Cortex of kidney (tissue), 1 donor: ENCODE results near the gene GNGT2.

ENCODE experiments used
- DNase-seq: peaks from one replicate; lab custom pipeline; 2025; lab: John Stamatoyannopoulos, UW

GNGT2 gene

DNA sequence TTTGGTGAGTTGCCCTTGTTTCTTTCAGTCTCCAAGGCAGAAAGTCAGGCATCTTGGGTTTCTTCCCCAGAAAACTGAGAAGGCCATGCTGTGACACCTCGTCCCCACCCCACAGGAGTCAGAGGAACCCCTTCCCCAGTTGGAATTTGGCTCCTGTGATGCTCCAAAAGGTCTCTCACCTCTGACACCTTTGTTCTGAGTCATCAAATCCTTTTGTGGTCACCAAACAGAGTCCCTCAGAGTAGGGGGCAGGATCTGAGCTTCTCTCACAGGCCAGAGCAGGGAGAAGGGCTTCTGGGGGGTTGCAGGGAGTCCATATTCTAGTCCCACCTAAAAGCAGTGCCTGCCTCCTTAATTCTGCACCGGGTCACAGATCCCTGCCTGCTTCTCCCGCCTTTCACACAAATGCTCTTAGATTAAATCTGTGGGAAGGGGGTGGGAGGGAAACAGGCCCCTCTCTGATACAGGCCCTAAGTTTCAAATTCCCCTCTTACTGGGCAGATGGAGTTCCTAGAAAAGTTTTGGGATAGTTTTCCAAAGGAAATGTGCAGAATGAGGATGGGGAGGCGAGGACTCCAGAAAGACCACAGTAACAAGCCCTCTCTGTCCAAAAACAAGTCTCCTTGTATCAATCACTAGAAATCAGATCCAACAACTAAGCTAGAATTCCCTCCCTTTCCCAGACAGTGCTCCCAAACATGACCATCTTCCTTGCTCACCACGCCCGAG lies 18.9 kb upstream of the GNGT2 start:
- no peak for DNase-seq

DNA sequence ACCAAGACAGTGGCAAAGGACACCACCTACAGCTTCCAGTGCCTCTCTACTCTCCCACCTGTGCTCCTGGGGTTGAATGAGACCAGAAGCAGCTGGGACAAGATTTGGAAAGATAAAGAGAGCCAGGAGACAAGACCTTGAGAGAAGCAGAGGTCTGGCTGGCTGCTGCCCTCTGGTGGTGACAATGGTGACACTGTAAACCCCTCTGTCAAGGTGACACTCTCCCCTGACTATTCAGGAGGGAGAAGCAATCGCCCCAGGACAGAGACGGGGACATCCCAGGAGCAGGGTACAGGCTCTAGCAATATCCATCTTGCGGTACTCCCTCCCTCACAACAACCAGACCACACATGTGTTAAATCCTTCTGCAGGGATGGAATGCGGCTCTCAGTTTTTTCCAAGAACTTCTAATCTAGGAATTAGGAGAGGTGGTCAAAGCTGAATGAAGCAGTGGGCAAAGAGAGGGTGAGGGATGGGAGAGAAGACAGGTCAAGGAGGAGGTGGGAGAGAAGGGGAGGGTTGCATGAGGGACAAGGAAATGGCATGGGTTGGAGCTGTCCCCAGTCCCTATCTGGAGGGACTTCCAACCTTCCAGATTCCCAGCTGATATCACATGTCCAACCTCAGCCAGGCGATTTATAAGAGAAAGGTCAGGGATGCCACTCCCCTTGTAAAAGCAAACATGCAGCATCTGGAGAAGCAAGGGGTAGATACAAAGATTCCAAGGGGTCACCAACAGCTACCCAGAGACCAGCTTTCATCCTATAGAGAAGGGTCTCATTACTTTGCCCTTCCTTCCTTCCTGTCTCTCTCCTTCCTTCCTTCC lies 17.3 kb upstream of the GNGT2 start:
- no peak for DNase-seq

DNA sequence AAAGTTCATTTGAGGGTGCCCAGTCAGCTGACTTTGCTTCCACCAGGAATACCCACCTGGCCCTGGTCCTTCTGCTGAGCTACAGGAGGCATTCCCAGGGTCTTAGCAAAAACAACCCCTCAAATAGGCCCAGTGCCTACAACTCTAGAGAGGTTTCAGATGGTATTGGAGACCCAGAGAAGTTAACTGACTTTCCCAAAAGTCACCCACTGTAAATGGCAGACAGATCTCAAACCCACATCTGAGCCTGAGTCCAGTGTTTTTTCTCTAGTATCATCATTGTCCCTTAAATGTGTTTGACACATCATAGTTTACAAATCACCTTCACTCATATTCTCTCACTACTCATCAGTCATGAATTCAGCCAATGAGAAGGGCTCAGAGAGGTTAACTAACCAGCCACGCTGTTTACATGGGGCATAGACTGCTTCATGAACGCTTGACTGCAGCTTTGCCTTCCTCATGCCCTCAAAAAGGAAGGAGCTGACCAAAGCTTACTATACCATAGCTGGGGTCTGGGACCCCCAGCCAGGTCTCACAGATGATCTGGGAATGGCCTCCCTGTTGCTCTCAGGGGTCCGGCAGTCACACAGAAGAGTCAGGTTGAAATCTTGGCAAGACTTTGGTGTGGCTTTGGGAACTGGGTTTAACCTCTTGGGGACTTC lies 16.5 kb upstream of the GNGT2 start:
- no peak for DNase-seq

DNA sequence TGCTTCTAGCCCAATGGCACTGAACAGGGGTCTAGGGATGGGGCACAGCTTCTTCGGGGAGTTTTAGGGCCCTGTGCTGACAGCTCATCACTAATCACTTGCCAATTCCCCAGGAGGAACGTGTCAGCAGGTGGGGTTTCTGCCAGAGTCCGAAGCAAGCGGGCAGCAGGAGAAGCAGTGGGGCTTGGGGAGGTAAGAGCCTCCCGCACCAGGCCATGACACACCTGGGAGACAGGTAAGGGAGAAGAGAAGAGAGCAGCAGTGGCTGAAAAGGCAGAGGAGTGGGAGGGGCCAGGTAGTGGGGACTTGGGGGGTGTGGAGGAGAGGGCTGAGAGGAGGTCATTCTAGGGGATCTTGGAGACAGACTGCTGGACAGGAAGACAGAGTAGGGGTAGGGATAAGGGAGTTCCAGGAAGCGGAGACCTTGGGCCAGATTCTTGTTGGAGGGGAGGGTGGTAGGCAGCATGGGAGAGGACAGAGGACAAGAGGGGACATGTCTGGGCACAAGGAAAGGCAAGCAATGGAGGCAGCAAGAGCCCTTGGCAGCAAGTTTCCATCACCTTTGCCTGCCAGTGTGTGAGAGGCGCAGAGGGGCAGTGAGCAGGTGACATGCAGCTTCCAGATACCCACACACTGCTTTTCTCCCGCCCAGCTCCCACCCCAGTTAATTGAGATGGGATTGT lies 15.3 kb upstream of the GNGT2 start:
- no peak for DNase-seq

DNA sequence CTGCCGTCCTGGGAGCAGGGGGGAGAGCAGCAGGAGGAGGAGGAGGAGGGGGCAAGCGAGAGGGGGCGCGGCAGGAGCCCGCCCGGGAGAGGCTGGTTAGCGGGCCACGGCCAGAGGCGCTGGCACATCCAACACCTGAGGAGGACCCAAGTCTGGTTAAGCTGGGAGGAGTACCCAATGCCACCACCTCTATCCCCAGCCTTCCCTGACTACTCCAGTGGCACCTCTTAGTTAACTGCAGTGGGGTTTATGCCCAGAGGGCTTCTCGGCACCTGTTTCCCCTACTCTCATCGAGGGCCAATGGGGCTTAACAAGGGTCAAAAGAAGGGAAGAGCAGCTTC lies 14.6 kb upstream of the GNGT2 start:
- DNase-seq: no peak

DNA sequence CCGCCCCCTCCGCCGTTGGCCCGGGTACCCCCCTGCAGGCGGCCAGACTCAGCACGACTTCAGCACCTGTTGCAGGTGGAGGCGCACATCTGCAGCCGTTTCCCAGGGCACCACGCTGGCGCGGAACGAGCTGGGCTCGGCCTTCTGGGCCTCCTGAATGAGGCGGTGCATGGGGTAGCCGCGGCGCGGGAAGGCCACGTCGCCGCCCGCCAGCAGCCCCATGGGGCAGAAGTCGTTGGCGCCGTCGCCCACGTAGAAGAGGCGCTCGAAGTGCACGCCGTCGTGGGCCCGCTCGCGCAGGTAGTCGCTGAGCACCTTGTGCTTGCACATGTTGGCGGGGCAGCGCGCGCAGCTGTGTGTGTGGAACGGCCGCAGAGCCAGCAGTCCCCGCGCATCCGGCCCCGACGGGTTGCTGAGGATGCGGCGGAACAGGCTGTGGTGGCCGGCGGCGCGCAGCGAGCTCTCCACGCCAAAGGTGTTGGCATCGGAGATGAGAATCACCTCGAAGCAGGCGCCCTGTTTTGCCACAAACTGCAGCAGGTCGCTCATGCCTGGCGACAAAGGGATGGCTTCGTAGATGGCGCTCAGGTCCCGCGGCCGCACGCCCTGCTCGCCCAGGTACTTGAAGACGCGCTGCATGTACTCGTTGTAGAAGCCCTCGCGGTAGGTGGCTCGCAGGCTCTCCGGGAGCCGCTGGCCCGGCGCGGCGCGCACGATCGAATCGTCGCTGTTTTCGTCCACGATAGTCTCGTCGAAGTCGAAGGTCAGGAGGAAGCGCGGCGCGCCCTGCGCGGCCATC lies 14.0 kb upstream of the GNGT2 start:
- DNase-seq: no peak

DNA sequence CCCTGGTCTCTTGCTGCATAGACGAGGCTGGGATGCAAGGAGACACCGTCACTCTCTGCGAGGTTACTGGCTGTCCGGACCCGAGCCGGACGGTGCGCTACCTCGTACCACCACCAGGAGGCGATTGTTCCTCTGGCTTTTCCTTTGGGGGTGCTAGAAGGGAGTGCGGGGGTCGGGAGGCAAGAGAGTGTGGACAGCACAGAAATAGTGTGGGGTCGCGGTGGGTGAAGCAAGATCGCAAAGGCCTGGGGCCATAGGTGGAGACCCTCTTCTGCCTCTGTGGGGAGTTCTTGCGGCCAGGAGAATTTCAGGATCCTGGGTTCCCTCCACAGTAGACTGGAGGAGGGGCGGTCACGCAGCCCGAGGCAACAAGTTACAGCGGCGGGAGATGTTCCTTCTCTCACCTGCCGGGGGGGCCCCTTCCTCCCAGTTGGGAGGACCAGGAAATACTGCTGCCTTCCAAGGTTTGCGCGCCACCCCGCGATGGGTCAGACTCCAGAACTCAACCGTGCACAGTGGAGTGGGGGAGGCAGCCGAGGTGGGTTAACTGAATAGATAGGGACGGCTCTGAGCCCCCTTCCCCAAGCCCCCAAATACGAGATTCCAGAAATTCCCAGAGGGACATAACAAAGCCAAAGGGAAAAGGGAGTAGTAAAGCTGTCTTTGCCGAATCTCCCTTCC lies 13.3 kb upstream of the GNGT2 start:
- no peak for DNase-seq

DNA sequence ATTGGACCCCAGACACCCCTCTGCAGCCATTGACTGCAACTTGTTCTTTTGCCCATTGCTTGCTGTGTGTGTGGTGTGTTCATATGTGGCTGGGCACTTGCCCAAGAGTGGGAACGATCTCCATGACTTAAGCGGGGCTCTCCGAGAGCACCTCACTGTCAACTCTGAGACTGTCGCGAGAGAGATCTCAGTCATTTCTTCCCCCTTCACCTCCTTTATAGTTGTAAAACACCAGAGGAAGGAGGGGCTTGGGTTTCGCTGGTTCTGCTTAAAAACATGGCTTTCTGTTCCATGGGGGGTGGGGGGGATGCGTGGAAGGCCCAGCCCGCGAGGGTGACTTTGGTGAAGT lies 12.8 kb upstream of the GNGT2 start:
- no peak for DNase-seq

DNA sequence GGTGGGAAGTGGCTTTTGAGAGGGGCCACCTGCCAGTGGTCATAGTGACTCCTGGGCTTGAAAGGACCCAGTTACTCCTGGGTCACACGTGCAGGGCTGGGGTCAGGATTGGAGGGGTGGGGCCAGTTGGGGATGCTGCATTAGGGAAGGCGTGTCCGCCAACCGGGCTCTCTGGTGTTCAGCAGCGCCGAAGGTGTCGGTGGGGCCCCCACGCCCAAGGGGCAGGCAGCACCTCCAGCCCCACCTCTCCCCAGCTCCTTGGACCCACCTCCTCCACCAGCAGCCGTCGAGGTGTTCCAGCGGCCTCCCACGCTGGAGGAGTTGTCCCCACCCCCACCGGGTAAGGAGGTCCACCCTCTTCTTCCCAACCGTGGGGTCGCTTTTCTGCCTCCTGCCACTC lies 9.6 kb upstream of the GNGT2 start:
- DNase-seq: no peak

DNA sequence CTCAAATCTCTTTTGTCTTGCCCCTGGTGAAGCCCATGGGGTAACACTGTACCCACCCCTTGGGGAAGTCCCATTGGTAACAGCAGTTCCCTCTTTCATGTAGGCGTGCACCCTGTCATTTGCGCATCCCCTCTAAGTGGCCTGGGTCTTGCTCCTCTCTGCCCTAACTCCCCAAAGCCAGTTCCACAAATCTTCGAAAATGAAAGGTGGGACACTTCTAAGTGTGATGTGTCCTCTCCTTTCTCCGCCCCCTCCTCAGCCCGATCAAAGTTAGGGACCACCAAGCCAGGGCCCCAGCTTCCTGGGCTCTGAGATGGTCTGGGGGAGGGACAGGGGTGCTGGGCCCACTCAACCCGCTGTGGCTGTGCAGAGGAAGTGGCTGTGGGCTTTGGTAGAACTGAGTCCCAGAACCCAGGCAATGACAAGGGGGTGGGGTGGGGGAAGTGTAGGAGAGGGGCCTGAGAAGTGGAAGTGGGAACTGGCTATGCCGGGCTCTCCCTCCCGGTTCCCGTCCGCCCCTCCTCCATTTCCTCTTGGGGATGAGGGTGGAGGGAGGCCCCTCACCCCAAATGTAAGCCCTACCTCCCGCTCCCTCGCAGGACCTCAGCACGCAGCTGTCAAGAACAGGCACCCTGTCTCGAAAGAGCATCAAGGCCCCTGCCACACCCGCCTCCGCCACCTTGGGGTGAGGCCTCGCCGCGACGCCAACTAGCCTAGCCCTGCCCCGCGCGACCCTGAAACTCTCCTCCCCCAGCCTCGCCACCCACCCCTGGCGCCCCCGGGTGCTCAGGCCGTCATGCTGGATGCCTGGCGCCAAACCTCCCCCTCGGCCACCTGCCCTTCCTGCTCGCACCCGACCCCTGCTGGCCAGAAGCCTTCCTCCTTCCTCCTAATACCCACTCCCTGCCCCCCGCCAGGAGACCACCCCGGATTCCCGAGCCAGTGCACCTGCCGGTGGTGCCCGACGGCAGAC lies 8.9 kb upstream of the GNGT2 start:
- DNase-seq: no peak

DNA sequence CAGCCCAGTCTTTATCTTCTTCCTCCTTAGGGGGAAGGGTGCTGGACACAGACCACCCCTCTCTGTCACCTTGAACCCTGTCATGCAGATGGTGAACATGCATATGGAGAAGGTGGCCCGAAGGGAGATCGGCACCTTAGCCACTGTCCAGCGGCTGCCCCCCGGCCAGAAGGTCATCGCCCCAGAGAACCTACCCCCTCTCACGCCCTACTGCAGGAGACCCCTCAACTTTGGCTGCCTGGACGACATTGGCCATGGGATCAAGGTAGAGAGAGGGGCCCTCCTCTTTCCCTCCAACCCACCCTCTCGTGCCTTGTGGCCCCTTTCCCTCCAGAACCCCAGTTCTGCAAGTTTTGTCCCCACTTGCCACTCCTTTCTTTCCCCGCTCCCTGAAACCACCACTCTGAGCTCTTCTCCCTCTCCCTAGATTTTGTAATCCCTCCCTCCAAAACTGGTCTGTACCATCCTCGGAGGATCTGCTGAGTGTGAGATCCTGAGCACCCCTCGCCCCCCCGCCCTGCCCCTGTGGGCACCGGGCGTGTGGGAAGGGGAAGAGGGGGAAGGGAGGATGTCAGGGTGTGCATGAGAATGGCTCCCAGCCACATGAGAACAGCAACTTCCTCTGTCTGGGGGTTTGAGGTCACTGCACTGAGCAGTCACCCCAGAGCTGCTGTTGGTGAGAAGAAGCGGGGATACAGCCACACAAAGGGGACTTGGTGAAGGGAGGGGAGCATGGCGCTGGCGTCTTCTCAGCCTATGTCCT lies 7.5 kb upstream of the GNGT2 start:
- no peak for DNase-seq

DNA sequence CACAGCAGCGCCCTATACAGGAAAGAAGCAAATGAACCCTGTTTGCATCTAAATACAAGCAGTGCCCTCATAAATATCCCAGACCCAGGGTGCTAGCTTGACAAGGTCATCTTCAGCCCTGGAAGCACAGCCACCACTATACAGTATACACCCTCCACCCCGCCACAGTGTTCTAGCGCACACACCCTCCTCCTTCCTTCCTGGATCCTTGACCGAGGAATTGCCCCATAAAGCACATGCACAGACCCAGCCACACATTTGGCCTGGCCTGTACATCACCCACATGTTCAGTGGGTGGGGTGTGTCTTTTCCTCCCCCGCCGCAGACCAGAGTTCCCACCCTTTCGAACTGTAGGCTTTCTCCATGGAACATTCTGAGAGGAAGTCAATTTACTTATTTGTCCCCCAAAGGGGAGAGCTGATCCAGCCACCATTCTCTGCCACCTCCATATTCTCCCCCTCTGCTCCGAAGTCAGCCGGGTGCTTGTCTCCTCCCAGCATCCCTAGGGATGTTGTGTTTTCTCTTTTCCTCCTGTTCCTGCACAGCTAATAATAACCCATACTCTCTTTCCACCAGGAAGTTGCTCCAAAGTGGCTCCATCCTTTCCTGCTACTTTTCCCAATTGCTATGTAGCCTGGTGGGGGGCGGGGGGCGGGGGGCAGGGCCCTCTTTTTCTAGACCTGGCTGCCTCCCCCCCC lies 6.7 kb upstream of the GNGT2 start:
- DNase-seq: no peak

DNA sequence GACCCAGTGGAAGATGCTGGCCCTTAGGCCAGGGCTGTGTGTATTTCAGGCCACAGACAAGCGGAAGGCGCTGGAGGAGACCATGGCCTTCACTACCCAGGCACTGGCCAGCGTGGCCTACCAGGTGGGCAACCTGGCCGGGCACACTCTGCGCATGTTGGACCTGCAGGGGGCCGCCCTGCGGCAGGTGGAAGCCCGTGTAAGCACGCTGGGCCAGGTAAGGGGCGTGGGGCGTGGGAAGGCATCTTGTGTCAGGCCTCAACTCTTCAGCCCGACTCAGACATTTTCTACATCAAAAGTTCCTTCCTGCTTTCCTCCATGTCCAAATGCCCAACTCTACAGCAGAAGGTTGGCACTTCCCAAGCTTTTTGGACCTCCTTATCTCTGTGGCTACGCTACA lies 6.1 kb upstream of the GNGT2 start:
- DNase-seq: no peak

DNA sequence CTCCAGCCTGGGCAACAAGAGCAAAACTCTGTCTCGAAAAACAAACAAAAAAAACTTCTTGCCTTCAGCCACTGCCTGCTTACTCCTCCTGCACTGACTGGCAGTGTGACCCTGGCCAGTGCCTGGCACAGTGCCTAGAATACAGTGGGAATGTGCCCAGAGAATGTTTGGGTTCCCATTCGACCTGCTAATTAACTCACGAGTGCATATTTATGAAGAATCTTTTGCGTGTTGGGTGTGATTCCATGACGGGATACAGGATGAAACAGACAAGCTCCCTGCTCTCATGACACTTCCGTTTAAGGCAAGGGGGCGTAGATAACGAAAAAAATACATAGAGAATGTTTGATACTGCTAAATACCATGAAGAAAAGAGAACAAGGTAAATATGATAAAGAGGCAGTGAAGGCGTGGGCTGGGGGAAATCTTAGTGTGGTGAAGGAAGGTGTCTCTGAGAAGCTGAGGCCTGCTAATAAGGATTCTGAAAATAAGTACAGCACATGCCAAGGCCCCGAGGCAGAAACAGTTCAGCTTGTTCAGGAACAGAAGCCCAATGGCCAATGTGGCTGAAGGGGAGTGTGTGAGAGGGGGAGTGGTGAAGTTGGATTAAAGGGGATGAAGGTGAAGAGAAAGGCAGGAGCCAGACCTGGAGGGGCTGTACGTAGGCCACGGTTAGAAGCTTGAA lies 4.4 kb upstream of the GNGT2 start:
- DNase-seq: no peak

DNA sequence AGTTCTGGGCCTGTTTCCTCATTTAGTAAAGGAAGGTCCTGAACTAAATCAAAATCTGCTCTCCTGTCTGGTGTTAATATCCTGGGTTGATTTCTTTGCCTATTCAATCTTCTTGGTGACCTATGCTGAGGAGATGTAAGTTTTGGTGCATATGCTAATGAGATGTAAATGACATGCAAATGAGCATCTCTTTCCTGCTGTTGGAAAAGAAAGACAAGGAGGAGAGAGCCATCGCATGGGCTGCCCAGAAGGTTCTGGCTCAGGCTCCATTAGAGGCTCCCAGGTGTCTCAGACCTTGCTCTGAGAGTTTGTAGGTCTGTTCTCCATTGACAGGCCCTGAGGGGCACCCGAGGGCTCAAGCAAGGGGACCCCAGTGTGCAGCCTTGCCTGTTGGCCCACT lies 3.5 kb upstream of the GNGT2 start:
- DNase-seq: no peak

DNA sequence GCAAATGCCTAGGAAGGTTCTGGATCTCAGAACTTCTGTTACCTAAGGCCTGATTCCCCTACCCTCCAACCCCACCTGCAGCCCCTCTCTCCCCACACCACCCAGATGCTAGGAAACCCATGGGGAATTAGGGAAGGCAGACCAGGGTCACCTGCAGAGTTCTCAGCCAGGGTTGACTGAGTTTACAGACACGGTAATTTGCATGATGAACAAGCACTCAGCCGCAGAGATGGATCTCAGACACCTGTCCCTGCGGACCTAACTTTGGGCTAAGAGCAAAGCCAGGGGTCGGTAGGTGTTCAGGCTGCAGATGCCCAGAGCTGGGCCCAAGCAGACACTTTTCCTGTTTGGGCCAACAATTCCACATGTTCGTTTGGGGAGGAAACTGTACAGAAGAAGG lies 3.0 kb upstream of the GNGT2 start:
- DNase-seq: no peak

DNA sequence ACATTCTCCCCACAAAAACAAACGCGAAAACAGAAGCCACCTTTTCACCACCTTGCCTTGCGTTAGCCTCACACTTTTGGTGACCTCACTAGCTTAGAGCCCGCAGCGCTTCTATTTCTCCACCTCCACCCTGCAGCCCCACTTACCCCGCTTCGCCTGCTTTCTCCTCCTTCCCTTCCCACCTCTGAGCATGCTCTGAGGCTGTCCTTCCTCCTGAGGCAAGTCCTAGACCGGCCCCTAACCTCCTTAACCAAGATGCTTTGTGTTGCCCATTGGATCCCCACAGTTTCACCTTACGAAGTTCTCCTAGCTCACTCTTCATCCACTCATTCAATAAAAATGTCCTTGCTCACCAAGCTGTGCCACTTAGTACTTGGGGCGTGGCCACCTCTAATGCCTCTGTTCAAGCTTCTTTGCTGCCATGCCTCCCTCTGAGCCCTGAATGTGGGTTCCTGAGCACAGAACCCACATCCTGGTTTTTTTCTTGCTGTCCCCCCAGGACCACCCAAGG lies 1.3 kb downstream of the GNGT2 start:
- DNase-seq: no peak

DNA sequence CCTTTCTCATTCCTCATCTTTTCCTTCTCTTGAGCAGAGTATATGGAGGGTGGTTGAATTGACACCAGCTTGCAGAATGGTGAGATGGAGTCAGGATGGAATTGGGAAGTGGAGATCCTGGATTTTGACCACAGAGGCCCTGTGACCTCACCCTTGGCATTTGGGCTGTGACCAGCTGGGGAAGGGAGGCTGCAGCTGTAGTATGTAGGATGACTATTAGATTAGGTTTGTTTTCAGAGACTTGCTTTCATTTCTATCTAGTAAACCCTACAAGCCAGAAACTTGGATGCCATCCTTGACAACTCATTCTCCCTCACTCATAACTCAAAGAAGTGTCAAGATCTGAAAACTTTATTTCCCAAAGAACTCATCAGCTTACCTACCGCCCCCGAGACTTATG lies 5.9 kb downstream of the GNGT2 start:
- DNase-seq: no peak
